Activated CD8-positive, alpha-beta memory T cell treated with anti-CD3 and anti-CD28 coated beads for 24 hours (primary cell): ENCODE results near the gene S100A10.

Source experiments
- DNase-seq: peaks from one replicate; pipeline ENCODE4 v3.0.0-alpha.2; 2020

The S100A10 gene

DNA sequence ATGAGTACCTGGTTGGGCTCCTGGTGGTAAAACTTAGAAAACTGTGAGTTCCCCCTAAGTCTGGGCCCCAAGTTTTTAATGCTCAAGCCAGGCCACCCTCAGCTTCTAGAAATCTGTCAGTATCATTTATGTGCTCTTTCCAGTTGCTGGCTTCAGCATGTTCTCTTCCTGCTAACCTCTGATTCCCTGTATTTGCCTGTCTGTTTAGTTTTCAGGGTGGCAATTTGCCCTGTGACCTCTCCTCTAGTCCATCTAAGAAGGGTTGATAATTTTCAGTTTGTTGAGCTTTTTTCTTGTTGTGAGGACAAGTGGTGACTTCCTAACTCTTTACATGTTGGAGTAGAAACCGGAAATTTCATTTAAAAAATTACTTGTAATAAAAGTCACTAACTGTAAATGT lies 16.0 kb upstream of the S100A10 start:
- no peak for DNase-seq

- DNase-seq, result no peak
Measured at GRCh38 chr1:152007047-152007446, 13.4 kb upstream of the S100A10 start.

GRCh38 chr1:152005360-152005912 lies 11.8 kb upstream of the S100A10 start:
- no peak for DNase-seq

- DNase-seq, result no peak
Measured at GRCh38 chr1:152003846-152004442, 10.3 kb upstream of the S100A10 start.

DNA sequence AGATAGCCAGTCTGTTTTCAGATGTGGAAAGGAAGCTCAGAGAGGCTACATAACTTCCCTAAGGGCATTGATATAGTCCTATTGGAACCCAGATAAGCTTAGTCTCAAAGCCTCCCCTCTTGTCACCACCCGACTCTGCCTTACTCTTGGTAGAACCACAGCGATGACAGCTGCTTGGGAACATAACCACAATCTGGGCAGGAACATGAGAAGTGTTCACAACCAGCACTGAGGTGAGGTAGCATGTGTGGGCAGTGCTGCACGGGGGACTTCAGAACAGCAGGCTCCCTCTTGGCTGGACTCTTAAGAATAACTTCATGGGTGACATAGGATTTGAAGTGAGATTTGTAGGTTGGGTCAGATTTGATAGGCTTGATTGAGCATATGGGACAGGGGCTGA lies 9.3 kb upstream of the S100A10 start:
- DNase-seq, result no peak

DNA sequence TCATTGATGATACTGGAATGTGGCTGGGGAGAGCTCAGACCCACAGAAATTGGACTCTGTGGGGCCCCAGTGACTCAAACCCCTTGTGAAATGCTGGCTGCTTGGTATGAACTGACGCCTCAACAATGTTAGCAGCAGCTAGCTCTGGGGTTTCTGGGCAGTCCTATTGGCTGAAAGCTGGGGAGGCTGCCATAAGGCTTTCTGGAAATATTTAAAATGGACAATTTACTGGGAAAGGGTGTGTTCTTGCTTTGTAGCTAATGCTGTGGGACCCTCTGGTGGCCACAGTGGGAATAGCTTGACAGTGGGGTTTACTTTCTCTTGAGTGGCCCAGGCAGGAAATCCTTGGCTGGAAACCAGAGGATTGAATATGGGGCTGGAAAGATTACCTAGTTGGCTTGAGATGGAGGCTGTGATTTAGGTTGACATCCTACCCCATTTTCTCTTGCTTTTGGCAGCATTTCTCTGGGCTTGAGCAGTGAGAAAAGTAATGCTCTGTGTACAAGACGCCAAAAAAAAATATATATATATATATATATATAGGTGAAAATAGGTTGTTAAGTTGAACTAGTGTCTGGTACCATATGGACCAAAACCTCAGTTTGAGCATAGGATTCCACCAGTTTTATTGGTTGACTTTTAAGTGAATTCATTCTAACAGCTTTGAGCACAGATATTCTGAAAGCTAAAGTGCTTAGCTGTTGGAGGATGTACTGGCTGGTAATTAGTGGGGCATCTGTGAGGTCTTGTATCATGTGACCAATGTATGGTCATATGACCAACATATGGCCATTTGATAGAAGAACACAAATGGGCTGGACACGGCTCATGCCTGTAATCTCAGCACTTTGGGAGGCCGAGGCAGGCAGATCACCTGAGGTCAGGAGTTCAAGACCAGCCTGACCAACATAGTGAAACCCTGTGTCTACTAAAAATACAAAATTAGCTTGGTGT lies 8.2 kb upstream of the S100A10 start:
- DNase-seq, result peak; percentile 88

DNA sequence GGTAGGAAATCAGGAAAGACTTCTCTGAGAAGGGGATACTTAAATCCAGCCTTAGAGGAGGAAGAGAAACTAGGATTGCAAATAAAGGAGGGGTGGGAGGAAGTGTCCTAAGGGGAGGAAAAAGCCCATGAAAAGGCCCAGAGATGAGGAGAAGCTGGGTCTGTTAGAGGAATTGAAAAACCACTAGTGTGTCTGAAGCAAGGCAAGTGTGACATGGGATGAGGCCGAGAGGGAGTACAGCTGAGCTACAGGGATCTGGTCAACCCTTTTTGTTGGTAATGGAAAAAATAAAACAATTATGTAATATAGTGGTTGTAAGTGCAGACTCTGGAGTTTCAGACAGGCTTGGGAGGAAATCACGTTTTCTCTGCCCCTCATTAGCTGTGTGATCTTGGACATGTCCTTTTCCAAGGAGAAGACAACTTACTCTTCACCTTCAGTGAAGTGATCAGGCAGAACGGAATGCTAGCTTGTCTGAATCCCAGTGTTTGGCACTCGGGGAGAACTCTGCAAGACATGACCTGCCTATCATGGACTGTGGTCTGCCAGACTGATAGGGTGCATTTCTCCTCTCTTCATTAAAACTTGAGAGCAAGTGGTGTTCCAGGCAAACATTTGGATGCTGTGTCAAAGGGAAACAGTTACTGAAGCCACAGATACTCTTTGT lies 7.4 kb upstream of the S100A10 start:
- DNase-seq, result no peak

DNA sequence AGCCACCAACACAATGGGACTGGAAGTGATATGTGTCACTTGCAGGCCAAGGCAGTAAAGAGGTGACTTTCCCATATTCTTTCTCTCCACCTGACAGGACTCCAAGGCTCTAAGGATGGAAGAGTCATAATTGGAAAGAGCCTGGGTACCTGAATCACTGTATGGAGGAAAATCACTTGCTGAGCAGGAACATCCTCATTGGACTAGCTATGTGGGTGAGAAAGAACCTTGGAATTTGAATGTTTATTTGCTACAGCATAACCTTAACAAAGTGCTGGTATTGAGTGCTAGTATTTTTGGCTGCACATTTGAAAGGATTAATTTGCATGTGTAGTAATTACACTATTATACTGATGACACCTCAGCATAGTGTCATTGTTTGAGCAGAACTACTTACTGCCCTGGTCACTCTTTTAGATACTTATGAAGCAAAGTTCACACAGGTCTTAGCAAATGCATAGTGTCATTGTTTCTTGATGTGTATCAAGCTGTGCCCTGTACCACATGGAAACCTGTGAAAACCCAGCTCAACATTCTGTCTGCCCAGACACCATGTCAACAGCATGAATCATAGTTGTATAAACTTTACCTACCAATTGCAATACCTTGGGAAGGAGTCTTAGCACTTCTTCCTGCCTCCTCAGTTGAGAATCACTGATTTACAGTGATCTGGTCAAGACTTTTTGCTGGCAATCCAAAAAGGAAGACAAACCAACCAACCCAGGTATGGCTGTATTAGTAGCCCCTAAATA lies 5.1 kb upstream of the S100A10 start:
- no peak for DNase-seq

GRCh38 chr1:151997284-151997570 lies 3.6 kb upstream of the S100A10 start:
- no peak for DNase-seq

DNA sequence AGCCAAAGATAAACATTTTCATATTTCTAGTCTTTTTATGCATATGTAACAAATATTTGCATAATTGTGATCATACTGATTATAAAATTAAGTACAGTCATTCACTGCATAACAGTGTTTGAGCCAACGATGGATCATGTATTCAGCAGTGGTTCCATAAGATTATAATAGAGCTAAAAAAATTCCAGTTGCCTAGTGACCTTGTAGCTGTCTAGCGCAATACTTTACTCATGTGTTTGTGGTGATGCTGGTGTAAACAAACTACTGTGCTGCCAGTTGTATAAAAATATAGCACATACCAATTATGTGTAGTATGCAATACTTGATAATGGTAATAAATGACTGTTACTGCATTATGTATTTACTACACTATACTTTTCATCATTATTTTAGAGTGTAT lies 2.1 kb upstream of the S100A10 start:
- no peak for DNase-seq

GRCh38 chr1:151994956-151995355 lies 1.3 kb upstream of the S100A10 start:
- no peak for DNase-seq

- DNase-seq, result peak; percentile 79
Measured at GRCh38 chr1:151993084-151993733, 450 bp downstream of the S100A10 start.

DNA sequence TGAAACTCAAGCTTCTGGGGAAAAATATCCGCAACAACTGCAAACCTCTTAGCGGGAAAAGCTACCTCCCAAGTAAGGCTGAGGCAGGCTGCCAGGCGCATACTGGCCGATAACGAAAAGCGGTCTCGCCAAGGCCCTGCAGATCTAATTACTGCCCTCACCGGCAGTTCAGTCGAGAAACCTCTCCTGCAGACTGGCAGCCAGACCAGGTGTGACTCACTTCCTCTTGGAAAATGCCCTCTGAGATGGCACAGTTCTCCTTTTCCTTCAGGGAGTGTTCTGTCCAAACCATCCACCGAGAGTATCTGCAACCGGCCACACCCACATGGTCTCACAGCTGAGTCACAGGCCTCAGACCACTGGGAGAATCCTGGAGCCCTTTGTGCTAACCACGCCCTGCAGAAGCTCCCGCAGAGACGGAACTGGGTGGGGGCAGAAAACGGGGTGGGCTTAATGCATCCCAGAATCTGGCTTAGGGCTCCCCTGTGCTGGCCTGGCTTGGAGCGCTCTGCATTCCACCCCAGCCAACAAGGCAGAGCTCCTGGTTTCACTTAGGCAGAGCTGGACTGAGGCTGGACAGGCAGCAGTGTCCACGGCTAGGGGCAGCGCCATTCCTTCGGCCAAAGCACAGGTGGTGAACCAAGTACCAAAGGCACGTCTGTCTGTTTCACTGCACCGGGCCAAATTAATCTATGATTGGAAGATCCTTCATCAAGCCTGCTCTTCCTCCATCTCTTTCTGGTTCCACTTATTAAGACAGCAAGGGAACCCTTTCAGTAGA lies 1.2 kb downstream of the S100A10 start:
- DNase-seq, result no peak

DNA sequence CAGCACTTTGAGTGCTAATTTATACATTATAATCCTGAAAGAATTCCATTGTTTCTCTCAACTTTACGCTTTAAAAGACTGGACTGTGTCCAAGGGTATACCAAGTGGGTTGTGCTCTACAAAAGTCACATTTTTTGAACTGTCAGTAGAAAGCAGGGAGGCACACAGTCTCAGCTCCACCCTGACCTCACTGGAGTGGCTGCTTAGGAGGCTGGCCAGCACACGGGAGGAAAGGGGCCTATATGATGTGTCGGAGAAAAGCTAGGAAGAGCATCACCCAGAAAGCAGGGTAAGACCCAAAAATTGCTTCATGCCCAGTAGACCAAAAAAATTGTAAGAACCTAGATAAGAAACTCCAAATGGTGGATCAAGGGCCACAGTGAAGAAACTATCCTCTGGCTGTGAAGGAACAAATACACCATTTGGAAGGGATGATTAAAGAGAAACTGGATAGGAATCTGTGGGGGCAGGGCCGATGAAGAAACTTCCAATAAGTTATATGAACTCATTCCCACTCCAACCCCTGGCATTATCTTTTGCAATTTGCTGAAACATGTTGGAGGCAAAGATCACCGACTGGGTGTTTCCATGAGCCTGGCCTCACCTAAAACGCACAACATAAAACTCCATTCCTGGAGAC lies 1.9 kb downstream of the S100A10 start:
- no peak for DNase-seq

- no peak for DNase-seq
Measured at GRCh38 chr1:151990856-151991198, 2.8 kb downstream of the S100A10 start.

DNA sequence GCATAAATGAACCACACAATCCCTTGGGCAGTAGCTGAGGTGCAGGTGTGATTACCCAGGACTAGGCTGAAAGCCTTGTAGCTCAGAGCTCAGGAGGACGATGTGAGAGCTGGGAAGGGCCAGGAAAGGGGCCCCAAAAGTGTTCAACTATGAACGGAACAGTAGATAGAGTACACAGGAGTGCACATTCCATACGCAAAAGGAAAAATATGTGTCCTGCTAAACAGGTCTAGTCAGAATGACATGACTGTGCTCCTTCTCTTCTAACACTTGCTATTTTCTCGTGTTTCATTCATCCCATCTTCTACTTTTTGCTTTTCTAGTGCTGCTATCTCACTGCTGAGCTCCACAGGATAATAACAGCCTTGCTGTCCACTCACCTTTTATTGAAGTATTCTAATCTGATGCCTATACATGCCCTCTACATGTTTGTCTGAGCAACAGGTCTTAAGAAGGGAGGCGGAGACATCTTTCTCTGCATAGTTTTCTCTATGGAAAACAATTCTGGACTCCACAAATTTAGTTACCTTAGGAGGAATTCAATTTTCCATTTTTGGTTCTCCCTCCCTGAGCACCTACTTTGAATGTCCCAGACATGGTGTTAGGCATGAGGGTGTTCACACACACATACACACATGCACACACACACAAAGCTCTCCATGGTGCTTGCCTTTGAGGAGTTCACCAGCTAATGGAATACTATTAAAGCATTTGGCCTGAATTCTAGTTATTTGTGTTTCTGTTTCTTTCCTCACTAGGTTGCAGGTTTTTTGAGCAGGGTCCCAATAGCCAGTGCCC lies 3.4 kb downstream of the S100A10 start:
- no peak for DNase-seq

DNA sequence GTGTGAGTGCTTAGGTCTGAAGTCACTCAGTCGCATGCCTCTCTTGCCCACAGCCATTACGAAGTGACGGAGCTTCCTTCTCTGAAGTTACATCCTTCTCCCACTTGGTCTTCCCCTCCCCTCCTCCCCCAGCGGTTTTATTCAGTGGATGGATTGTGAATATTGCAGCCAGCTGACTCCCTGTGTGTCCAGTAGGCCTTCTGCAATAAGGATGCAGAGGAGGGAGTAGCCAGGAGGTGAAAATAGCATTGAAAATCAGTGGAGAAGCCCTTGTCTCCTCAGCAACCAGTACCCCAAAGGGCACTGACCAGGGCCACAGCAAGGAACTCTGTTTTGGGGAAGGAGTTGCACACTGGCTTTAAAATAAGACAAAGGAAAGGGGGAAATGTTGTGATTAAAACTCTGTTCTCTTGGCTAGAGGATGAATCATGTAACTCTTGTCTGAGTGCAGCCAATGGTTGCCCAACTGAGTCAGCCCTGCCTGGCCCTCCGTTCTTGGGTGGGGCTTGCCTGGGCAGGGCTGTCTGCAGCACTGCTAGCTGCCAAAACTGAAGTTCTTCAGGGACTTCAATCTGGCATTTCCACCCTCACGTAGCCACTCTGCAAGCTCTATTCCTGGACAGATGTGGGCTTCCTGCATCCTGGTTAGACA lies 4.3 kb downstream of the S100A10 start:
- no peak for DNase-seq

DNA sequence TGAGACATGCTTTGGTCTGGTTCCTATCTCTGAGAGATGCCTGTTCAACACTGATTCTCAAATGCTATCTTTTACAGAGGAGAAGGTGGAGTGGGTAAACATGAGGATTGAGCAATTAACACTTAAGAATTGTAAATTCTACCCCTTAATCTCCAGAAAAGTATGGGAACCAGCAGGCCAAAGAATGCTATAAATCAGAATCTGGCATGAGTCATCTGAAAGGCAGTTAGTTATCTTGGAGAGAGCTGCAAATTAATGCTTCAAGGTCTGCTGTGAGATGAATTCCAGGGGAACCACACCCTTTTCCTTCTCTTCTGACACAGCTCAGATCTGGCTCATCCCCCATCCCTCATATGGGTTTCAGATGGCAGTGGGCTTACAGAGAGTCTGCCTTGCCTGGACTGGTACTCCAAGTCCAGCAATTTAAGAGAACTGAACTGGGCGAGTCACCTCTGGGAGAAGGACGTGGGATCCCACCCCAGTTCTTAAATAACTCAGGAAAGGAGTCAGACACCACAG lies 5.2 kb downstream of the S100A10 start:
- DNase-seq, result no peak

GRCh38 chr1:151986501-151987190 lies 7.0 kb downstream of the S100A10 start:
- DNase-seq, result no peak
